K562 (cell line): ENCODE data around the gene CHST12. TPM values are rescaled to one million over a fixed set of nuclear protein-coding genes. Genes with fewer than 3 reads are reported as not detected.
A peak's percentile ranks its signal among the peaks of the same experiment; 100 is the strongest.

Source experiments
- CEBPB ChIP-seq: fragments of 450-650 bp; IDR thresholded peaks from 2 replicates; pipeline ENCODE4 v1.6.1; 2016; ENCODE audit warnings: missing genetic modification characterization, missing compliant biosample characterization
- NCOA1 ChIP-seq: fragments of 450-650 bp; IDR thresholded peaks from 2 replicates; pipeline ENCODE4 v1.6.1; 2016; ENCODE audit warnings: low read depth
- NCOA4 ChIP-seq: fragments of 450-650 bp; IDR thresholded peaks from 2 replicates; pipeline ENCODE4 v1.6.1; 2018; ENCODE audit warnings: mild to moderate bottlenecking; ENCODE audit not compliant: partially characterized antibody
- RAD51 ChIP-seq: fragments of 450-650 bp; IDR thresholded peaks from 2 replicates; pipeline ENCODE4 v1.7.1; 2016; ENCODE audit warnings: low read depth, mild to moderate bottlenecking, borderline replicate concordance
- ZNF175 ChIP-seq: fragments of 200-800 bp; sonication (Bioruptor generic); IDR thresholded peaks from 2 replicates; pipeline ENCODE4 v1.6.1; 2016; ENCODE audit warnings: low read depth, mild to moderate bottlenecking, missing genetic modification characterization, missing compliant biosample characterization
- polyA plus RNA-seq, 8 experiments: library from polyadenylated mRNA; depleted of rRNA in 4 of 8; stranded (reverse) in 5 of 8; unstranded in 3 of 8; fragments of >200 nt; fragmentation: Nextera tagmentation in 2 of 8; fragmentation: Illumina TruSeq in 1 of 8; extraction: Ambion mirVana in 2 of 8; extraction: Trizol in 1 of 8; gene quantifications; 2 replicates each; pipeline versions ENCODE4 v1.2.1 to v1.2.3, GENCODE V29; 2011 to 2014; ENCODE audit warnings: inconsistent platforms in 1 of 8, missing spikeins in 1 of 8
- total RNA-seq, 7 experiments: library from RNA; depleted of rRNA in 6 of 7; stranded (reverse); fragments of >200 nt in 6 of 7; fragmentation: Illumina TruSeq in 2 of 7; extraction: Trizol in 2 of 7; gene quantifications; 2 replicates each; pipeline versions ENCODE4 v1.2.1 to v1.2.3, GENCODE V29; 2011 to 2021; ENCODE audit warnings: low replicate concordance in 1 of 7
- TF ChIP-seq, protein P1 (sequence below): sonication (generic); formaldehyde crosslinking; IDR thresholded peaks from 2 replicates; pipeline ENCODE4 v1.9.0; 2022; ENCODE audit warnings: mild to moderate bottlenecking, missing genetic modification reagents
- TF ChIP-seq, protein P2 (sequence below): fragments of 450-650 bp; IDR thresholded peaks from 2 replicates; pipeline ENCODE4 v1.6.1; 2016; ENCODE audit warnings: antibody characterized with exemption
- TF ChIP-seq, protein P3 (sequence below): sonication (generic); formaldehyde crosslinking; IDR thresholded peaks from 2 replicates; pipeline ENCODE4 v1.8.1; 2023; ENCODE audit warnings: missing genetic modification reagents, mild to moderate bottlenecking, borderline replicate concordance

Gene CHST12
- total and polyA plus RNA-seq, 9 of the 15 experiments (the other 6 are each of a cell fraction or from before 2014, with no cell fraction given): 0.18 to 19.8 (median 3.6) TPM

DNA sequence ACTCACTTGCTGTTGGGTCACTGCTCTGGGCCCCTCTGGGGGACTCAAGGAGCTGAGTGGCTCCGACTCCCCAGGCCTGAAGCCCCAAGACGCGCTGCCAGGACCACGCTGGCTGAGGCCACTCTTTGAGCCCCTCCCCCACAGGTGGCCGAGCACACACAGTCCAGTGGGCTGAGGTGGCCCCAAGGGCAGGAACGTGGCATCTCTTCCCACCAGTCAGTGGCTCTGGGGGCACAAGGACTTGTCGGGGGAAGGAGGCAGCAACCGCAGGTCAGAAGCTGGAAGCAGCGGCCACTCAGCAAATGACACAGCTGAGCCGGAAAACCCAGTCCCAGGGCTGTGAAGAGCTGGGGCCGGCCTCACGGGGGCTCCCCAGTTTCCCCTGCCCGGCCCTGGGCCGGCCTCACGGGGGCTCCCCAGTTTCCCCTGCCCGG is 48.7 kb downstream of the CHST12 start (continued):
- TF ChIP-seq, protein P1, sequence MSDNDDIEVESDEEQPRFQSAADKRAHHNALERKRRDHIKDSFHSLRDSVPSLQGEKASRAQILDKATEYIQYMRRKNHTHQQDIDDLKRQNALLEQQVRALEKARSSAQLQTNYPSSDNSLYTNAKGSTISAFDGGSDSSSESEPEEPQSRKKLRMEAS (CRISPR knock-in tag): 0 out of 2 replicates have a peak, but pooled peaks have one; percentile 25
- TF ChIP-seq CEBPB (tag) (no peak), ZNF175 (CRISPR knock-in tag) (no peak), NCOA1 (no peak), RAD51 (no peak), NCOA4 (no peak)
- TF ChIP-seq, protein P2, sequence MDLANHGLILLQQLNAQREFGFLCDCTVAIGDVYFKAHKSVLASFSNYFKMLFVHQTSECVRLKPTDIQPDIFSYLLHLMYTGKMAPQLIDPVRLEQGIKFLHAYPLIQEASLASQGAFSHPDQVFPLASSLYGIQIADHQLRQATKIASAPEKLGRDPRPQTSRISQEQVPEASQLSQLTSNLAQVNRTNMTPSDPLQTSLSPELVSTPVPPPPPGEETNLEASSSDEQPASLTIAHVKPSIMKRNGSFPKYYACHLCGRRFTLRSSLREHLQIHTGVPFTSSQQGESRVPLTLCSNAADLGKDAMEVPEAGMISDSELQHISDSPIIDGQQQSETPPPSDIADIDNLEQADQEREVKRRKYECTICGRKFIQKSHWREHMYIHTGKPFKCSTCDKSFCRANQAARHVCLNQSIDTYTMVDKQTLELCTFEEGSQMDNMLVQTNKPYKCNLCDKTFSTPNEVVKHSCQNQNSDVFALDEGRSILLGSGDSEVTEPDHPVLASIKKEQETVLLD: 0 out of 2 replicates have a peak, but pooled peaks have one; percentile 5
- TF ChIP-seq, protein P3, sequence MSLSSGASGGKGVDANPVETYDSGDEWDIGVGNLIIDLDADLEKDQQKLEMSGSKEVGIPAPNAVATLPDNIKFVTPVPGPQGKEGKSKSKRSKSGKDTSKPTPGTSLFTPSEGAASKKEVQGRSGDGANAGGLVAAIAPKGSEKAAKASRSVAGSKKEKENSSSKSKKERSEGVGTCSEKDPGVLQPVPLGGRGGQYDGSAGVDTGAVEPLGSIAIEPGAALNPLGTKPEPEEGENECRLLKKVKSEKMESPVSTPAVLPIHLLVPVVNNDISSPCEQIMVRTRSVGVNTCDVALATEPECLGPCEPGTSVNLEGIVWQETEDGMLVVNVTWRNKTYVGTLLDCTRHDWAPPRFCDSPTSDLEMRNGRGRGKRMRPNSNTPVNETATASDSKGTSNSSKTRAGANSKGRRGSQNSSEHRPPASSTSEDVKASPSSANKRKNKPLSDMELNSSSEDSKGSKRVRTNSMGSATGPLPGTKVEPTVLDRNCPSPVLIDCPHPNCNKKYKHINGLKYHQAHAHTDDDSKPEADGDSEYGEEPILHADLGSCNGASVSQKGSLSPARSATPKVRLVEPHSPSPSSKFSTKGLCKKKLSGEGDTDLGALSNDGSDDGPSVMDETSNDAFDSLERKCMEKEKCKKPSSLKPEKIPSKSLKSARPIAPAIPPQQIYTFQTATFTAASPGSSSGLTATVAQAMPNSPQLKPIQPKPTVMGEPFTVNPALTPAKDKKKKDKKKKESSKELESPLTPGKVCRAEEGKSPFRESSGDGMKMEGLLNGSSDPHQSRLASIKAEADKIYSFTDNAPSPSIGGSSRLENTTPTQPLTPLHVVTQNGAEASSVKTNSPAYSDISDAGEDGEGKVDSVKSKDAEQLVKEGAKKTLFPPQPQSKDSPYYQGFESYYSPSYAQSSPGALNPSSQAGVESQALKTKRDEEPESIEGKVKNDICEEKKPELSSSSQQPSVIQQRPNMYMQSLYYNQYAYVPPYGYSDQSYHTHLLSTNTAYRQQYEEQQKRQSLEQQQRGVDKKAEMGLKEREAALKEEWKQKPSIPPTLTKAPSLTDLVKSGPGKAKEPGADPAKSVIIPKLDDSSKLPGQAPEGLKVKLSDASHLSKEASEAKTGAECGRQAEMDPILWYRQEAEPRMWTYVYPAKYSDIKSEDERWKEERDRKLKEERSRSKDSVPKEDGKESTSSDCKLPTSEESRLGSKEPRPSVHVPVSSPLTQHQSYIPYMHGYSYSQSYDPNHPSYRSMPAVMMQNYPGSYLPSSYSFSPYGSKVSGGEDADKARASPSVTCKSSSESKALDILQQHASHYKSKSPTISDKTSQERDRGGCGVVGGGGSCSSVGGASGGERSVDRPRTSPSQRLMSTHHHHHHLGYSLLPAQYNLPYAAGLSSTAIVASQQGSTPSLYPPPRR: no peak
